ENCODE results near the gene GLT6D1.

Gene GLT6D1

DNA sequence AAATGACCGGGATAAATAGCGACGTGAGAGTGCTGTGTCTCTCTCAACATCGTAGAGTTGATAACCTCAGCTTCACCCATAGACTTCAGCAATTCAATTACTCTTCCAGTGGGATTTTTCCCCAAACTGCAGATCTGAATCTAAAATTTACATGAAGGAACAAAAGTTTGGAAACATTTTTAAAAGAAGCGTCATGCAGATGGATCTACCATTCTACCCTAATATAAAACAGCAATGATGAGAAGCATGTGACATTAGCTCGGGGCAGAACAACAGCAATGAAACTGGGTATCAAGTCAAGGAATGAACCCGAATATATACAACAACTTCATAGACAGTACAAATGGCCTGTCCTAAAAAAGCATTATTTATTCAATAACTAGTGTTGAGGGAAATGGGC is 18.8 kb downstream of the GLT6D1 start:
- DNase-seq, result no peak

DNA sequence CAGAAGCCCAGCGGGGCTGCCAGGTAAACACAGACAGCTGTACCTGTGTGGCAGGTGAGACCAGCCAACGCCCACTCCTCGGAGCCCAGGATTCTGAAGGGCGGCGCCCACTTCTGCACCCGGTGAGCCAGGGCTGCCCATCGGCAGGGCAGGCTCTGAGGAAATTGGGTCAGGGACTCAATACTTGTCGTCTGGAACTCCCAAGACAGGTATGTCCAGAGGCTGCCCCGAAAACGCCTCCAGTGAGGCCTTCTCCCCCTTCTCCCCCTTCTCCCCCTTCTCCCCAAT is 19.8 kb downstream of the GLT6D1 start:
- no peak for DNase-seq

GRCh38 chr9:135618866-135619598 is 20.3 kb downstream of the GLT6D1 start:
- DNase-seq, result no peak

DNA sequence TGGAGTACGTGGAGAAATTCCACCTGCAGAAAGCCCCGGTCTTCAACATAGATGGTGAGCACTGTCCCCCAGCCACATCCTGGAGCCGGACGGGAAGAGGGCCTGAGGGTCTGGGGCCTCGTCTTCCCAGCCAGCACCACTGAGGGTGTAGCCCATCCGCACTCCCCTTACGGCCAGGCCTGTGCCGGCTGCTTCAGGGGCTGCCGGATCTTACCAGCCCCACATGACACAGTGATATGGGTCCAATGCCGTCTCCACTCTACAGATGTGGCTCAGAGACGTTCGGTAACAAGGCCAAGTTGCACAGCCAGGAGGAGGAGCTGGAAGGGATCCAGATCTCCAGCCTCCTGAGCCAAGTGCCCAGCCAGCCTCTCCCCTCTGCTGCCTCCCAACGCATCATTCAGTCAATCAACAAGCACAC is 21.3 kb downstream of the GLT6D1 start:
- no peak for DNase-seq

DNA sequence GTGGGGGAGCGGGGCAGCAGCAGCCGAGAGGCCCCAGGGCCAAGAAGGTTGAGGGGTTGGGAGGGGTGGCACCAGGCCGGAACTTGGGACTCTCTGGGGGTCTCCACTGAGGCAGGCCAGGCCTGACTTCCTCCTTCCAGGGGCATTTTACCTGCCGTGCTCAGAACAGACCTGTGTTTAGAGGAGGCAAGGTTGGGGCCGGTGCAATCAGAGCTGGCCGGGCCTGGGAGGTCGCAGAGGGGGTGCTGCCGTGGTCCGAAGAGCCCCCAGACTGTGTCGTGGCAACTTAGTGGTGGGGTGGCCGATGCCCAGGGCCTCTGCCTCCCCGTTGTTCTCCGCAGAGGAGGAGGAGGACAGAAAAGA is 21.8 kb downstream of the GLT6D1 start:
- DNase-seq, result no peak

GRCh38 chr9:135616619-135617537 is 22.5 kb downstream of the GLT6D1 start:
- no peak for DNase-seq

GRCh38 chr9:135615666-135616618 is 23.4 kb downstream of the GLT6D1 start:
- DNase-seq, result no peak

DNA sequence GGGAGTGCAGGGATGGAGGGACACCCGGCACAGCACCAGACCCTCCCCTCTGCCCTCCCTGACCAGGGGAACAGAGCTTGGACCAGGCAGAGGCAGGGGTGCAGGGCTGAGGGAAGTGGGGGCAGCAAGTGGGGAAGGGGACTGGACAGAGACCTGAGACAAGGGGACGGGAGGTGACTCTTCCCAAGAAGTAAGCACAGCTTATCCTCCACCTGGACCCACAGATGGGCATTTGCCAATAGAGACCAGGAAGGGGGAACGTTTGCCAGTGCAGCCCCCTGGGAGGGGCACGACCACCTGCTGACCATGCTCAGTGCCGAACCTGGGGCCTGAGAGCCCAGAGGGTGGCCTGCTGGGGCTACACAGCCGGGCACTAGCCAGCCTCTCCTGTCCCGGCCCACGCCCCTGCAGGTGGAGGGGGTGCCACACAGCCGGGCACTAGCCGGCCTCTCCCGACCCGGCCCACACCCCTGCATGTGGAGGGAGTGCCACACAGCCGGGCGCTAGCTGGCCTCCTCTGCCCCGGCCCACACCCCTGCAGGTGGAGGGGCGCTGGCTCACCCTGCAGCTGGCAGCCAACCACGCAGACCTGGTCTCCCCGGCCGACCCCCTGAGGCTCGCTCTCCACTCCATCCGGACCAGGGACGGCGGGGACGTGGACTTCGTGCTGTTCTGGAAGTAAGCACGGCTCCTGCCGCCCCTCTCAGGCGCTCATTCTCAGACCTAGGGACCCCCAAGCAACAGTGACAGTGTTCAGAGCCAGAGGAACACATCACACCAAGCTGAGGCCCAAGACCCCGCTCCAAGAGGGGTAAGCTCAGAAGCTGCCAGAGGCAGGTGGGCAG is 24.3 kb downstream of the GLT6D1 start:
- no peak for DNase-seq

DNA sequence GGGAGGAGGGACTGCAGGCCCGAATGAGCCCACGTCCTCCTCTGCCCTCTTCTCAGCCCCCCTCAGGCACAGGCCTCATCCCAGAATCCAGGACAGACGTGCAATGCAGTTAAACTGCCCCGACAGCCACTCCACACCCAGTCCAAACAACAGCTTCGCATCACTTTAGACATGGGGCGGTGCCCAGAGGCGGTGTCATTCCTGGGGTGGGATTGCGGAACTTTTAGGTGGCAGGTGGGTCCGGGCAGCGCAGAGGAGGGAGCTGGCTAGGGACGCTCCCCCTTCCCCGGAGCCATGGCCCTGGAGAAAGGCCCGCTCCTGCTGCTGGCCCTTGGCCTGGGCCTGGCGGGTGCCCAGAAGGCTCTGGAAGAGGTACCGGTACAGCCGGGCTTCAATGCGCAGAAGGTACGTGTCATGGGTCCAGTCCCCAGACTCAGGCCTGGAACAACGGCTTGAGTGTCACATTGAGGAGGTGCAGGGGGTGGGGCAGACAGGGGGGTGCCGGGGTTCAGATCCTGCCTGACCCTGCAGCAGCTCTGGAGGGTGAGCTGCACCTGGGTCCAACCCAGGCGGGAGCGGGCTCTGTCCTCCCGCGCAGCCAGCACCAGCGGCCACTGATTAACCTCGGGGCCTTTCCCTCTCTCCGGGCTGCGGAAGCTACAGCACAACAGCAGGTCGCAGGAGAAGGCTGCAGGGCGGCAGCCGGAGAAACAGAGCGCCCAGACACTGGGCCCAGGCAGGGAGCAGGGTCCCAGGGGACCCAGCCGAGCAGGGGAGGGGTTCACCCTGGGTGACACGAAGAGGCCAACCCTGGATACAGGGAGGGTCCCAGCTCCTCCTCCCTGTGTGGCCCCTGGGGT is 25.2 kb downstream of the GLT6D1 start:
- no peak for DNase-seq

GRCh38 chr9:135612981-135613910 is 26.1 kb downstream of the GLT6D1 start:
- DNase-seq, result no peak

DNA sequence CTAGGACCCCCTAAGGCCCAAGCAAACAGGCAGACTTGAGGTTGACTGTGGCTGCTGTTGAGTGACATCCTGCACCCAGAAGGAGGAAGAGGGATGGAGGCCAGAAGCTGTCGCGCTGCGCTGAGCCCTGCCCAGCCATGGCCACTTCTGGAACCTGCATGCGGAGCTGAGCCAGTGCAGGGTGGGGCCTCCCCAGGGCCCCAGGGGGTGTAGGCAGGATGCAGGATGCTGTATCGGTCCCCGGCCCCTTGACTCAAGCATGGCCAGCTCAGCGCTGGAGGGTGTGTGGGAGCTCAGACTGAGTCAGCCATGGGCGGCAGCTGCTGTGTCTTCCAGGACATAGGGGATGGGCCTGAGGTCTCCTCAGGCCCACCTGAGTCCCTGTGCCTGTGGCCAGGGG is 26.9 kb downstream of the GLT6D1 start:
- DNase-seq, result no peak

DNA sequence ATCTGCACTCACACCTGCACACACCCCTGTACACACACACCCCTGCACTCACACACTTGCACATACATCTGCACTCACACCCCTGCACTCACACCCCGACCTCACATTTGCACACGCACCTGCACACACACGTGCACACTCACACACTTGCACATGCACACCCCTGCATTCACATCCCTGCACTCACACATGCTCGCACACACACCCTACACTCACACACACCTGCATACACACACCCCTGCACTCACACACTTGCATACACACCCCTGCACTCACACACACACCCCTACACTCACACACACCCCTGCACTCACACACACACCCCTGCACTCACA is 27.5 kb downstream of the GLT6D1 start:
- DNase-seq, result no peak

DNA sequence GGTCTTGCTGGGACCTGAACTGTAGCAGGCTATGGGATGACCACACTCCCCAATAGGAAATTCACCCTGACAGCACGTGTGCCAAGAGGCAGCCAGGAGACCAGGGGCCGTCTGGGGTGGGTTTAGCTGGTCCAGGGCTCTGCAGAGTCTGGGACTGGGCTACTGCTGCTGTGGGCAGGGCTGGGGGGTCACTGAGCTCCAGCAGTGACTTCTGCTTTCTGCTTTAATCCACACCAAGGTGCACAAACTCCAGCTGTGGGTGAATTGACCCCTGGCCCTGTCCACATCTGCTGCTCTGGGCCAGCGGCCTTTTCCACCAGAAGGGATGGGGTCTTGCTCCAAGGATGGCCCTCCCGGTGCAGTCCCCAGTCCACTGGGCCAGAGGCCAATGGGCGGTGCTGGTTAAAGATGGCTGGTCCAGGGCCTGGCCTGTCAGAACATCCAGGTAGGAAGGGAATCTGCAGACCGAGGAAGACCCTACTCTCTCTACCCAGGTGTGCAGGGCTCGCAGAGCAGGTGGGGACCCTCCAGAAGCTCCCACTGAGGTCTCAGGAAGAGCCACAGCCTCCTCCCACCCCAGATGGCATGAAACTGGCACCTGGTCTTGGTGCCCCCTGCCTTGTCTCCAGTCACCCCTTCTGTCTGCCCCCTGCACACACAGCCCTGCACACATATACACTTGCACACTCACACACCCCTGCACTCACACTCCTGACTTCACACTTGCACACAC is 28.0 kb downstream of the GLT6D1 start:
- DNase-seq, result no peak

DNA sequence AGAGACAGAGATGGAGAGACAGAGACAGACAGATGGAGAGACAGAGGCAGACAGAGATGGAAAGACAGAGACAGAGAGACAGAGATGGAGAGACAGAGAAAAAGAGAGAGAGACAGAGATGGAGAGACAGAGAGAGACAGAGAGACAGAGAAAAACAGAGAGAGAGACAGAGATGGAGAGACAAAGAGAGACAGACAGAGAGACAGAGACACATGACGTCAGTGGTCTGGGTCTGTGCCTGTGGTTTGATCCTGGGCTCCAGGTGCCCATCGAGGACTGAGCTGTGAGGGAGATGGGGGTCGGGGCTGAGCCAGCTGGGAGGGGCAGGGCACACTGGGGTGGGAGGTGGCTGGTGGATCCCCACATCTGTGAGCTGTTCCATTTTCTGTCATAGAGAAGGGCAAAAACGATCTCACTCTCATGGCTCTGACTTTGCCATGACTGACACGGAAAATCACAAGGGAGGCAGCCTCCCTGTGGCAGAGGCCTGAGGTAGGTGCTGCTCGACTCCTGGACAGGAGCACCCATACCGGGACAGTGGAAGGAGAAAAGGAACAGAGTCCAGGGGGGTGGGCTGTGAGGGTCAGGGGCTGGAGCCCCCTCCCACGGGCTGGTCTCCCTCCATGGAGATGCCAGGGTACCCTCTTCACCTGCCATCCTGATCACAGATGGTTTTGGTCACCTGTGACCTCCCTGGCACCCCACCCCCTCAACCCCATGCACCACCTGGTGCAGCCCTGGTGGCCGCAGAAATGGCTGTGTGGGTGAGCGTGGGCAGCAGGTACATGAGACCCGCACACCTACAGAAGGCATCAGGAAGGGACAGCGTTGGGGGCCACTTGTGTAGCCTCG is 28.8 kb downstream of the GLT6D1 start:
- DNase-seq, result no peak

DNA sequence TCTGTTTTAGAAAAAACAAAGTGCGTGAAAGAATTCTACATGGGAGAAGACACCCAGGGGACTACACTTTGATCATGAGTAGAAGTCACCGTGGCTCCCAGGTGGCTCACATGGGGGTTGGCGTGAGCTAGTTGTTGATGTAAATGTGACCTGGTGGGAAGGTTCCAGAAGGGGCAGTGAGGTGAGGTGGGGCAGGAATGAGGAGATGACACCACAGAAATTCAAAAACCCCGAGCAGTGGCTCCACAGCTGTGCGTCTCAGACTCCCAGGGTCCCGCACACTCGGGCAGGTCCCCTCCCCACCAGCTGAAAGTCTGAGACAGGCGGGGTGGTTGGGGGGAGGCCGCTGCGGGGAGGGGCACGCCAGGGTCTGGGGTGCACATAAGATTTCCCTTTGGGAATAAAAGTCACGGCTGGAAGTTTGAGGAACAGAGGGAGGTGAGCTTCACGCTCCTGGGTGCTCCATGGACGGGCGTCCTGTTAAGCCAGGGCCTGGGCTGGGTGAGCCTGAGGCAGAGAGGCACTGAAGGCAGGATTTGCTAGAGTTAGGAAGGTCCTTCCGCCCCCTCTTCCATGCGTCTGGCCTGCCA is 29.9 kb downstream of the GLT6D1 start:
- DNase-seq, result no peak

- no peak for DNase-seq
Measured at GRCh38 chr9:135608999-135609317, 30.4 kb downstream of the GLT6D1 start.

GRCh38 chr9:135608294-135608998 is 30.9 kb downstream of the GLT6D1 start:
- DNase-seq, result no peak
